HepG2 (cell line): ENCODE measurements around the gene NAA15. TPM values are rescaled to one million over a fixed set of nuclear protein-coding genes. Genes with fewer than 3 reads are reported as not detected.

Source experiments
- CEBPZ ChIP-seq: IDR thresholded peaks from 2 replicates; pipeline ENCODE4 v1.6.1; 2012; ENCODE audit warnings: low read length, improper control_type of control experiment
- DPF2 ChIP-seq: sonication (generic); formaldehyde crosslinking; IDR thresholded peaks from 2 replicates; pipeline ENCODE4 v1.4.0; 2020; ENCODE audit warnings: mild to moderate bottlenecking, low read depth, missing genetic modification reagents, borderline replicate concordance
- FOXP4 ChIP-seq: sonication (generic); formaldehyde crosslinking; IDR thresholded peaks from 2 replicates; pipeline ENCODE4 v1.4.0; 2020; ENCODE audit warnings: missing genetic modification reagents
- HMGXB3 ChIP-seq: sonication (generic); formaldehyde crosslinking; IDR thresholded peaks from 2 replicates; pipeline ENCODE4 v1.4.0; 2020; ENCODE audit warnings: missing genetic modification reagents, borderline replicate concordance
- NBN ChIP-seq: fragments of 450-650 bp; conservative IDR thresholded peaks from 2 replicates; pipeline ENCODE4 v1.6.1; 2017
- PRDM4 ChIP-seq: sonication (generic); formaldehyde crosslinking; IDR thresholded peaks from 2 replicates; pipeline ENCODE4 v1.9.0; 2021; ENCODE audit warnings: missing genetic modification reagents, borderline replicate concordance
- RBM22 ChIP-seq: fragments of 200-400 bp; formaldehyde crosslinking; optimal IDR thresholded peaks from 2 replicates; pipeline ENCODE3; 2017; ENCODE audit warnings: mild to moderate bottlenecking, low read length, moderate library complexity
- SP140L ChIP-seq: sonication (generic); formaldehyde crosslinking; IDR thresholded peaks from 2 replicates; pipeline ENCODE4 v1.4.0; 2020; ENCODE audit warnings: missing genetic modification reagents, borderline replicate concordance
- TBL1XR1 ChIP-seq: fragments of 150-350 bp; IDR thresholded peaks from 2 replicates; pipeline ENCODE4 v1.6.1; 2014; ENCODE audit warnings: borderline replicate concordance, low read length; ENCODE audit not compliant: partially characterized antibody
- TFDP1 ChIP-seq: IDR thresholded peaks from 2 replicates; pipeline ENCODE4 v1.6.1; 2016; ENCODE audit warnings: missing compliant biosample characterization, missing genetic modification reagents, borderline replicate concordance
- ZNF251 ChIP-seq: sonication (generic); formaldehyde crosslinking; IDR thresholded peaks from 2 replicates; pipeline ENCODE4 v1.9.0; 2021; ENCODE audit warnings: mild to moderate bottlenecking, missing genetic modification reagents
- ZNF33B ChIP-seq: sonication (generic); formaldehyde crosslinking; IDR thresholded peaks from 2 replicates; pipeline ENCODE4 v1.5.1; 2020; ENCODE audit warnings: mild to moderate bottlenecking, missing genetic modification reagents
- ZNF441 ChIP-seq: sonication (generic); formaldehyde crosslinking; IDR thresholded peaks from 2 replicates; pipeline ENCODE4 v1.7.0; 2021; ENCODE audit warnings: missing genetic modification reagents, borderline replicate concordance
- ZNF567 ChIP-seq: sonication (generic); formaldehyde crosslinking; IDR thresholded peaks from 2 replicates; pipeline ENCODE4 v1.8.1; 2023; ENCODE audit warnings: mild to moderate bottlenecking, missing genetic modification reagents, borderline replicate concordance
- polyA plus RNA-seq, 8 experiments: library from polyadenylated mRNA; depleted of rRNA in 3 of 8; stranded (reverse) in 7 of 8; unstranded in 1 of 8; fragments of >200 nt; fragmentation: Illumina TruSeq in 4 of 8; extraction: Trizol in 4 of 8; gene quantifications; 2 replicates each; pipeline versions ENCODE4 v1.2.1 to v1.2.3, GENCODE V29; 2011 to 2016; ENCODE audit warnings: low read depth in 4 of 8, missing spikeins in 1 of 8, mixed read lengths in 1 of 8; ENCODE audit not compliant: insufficient read depth in 1 of 8
- total RNA-seq, 5 experiments: library from RNA; depleted of rRNA; stranded (reverse); fragments of >200 nt; fragmentation: Illumina TruSeq; extraction: Trizol; gene quantifications; 2 replicates each; pipeline ENCODE4 v1.2.3, GENCODE V29; 2016; ENCODE audit warnings: low read depth in 1 of 5

The NAA15 gene
- total and polyA plus RNA-seq, 2 of the 13 experiments (the other 11 are each of a cell fraction or from before 2014, with no cell fraction given), result 6.2 to 50.2 TPM

GRCh38 chr4:139453371-139454110 is 152.2 kb downstream of the NAA15 start (continued):
- TF ChIP-seq HMGXB3 (CRISPR knock-in tag) (peak; percentile 19; the same call in 1 of the 2 replicates), ZNF33B (peak; percentile 95), RBM22 (no peak), ZNF567 (CRISPR knock-in tag) (no peak), FOXP4 (peak; percentile 39), CEBPZ (no peak), TBL1XR1 (no peak), NBN (no peak), SP140L (0 out of 2 replicates have a peak, but pooled peaks have one; percentile 61), TFDP1 (CRISPR knock-in tag) (peak; percentile 80; the same call in 1 of the 2 replicates), DPF2 (CRISPR knock-in tag) (0 out of 2 replicates have a peak, but pooled peaks have one; percentile 13), PRDM4 (no peak), ZNF251 (CRISPR knock-in tag) (no peak), ZNF441 (CRISPR knock-in tag) (peak; percentile 80; the same call in 1 of the 2 replicates)
